Effector memory CD4-positive, alpha-beta T cell (primary cell): ENCODE data around the gene KIAA1958.

Experiments
- DNase-seq, 3 donors: peaks; one replicate each; pipeline ENCODE4 v3.0.0-alpha.2; 2020
- H3K27ac ChIP-seq: 2 replicates; pipeline ENCODE4 v1.7.0; 2013; ENCODE audit warnings: mild to moderate bottlenecking, low read length, moderate library complexity; ENCODE audit not compliant: insufficient read depth, poor library complexity, severe bottlenecking
- H3K27me3 ChIP-seq: replicated peaks from 2 replicates; pipeline ENCODE4 v1.7.0; 2013; ENCODE audit warnings: mild to moderate bottlenecking, low read length; ENCODE audit not compliant: insufficient read depth, control insufficient read depth, poor library complexity, severe bottlenecking
- H3K36me3 ChIP-seq: 2 replicates; pipeline ENCODE4 v1.7.0; 2013; ENCODE audit warnings: mild to moderate bottlenecking, low read length, moderate library complexity; ENCODE audit not compliant: control insufficient read depth, insufficient read depth
- H3K4me1 ChIP-seq: 2 replicates; pipeline ENCODE4 v1.7.0; 2013; ENCODE audit warnings: low read length, mild to moderate bottlenecking; ENCODE audit not compliant: control insufficient read depth, insufficient read depth, poor library complexity, severe bottlenecking
- H3K4me3 ChIP-seq: 2 replicates; pipeline ENCODE4 v1.7.0; 2013; ENCODE audit warnings: low read length, low read depth, mild to moderate bottlenecking; ENCODE audit not compliant: insufficient read depth, poor library complexity, severe bottlenecking
- H3K9me3 ChIP-seq: 2 replicates; pipeline ENCODE4 v1.7.0; 2013; ENCODE audit warnings: mild to moderate bottlenecking, low read length, moderate library complexity; ENCODE audit not compliant: control insufficient read depth

KIAA1958 gene

DNA sequence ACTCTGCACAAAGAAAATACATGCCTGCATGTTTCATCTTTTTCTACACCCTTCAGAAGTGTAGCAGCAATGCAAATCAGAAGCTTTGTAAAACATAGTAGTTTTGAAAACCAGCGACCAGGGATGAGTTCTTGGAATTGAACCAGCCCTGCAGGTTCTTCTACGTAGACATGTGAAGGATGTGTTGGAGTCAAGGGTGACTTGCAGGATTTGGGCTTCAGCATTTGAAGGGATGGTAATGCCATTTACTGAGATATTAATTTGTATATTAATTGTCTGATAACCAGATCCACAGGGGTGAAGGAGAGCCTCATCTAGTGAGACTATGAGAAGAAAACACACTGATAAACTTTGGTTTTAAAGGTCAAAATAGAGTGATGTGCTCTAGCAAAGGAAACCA is 72.4 kb downstream of the KIAA1958 start:
- DNase-seq: no peak
- no peak overlapping the region for H3K27ac ChIP-seq
- H3K27me3 ChIP-seq: no peaks in the 10 kb centered on the region
- no peak overlapping the region for H3K4me3 ChIP-seq
- H3K4me1 ChIP-seq: no peaks in the 10 kb centered on the region
- H3K36me3 ChIP-seq: no peaks in the 10 kb centered on the region
- H3K9me3 ChIP-seq: no peaks in the 10 kb centered on the region

DNA sequence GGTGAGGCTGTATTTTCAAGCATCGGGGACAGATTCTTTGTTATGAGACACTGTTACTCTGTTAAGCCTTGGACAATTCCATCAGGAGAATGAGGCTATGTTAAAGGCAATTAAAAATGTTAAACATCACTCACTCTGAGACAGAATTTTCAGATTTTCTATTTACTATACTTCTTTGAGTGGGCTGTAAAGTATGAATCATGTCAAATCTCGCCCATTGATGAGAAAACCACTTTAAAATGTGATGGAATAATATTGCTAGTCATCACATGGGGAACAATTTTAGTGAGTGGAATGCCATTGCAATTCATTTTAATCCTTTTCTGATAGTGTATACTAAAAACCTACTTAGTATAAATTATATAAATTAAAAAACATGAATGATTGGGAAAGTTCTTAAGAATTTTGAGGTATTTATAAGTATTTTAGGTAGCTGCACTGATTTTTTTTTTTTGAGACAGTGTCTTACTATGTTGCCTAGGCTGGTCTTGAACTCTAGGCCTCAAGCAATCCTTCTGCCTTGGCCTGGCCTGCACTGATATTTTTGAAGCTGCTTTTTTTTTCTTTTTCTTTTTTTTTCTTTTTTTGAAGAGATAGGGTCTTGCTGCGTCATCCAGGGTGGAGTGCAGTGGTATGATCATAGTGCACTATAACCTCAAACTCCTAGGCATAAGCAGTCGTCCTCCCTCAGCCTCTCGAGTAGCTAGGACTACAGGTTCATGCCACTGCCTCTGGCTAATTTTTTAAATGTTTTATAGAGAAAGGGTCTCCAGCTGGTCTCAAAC is 73.2 kb downstream of the KIAA1958 start:
- no peaks in the 10 kb centered on the region for H3K27me3 ChIP-seq
- H3K36me3 ChIP-seq: no peaks in the 10 kb centered on the region
- H3K27ac ChIP-seq: no peak overlapping the region
- no peak for DNase-seq
- H3K9me3 ChIP-seq: no peaks in the 10 kb centered on the region
- no peak overlapping the region for H3K4me3 ChIP-seq
- no peaks in the 10 kb centered on the region for H3K4me1 ChIP-seq

DNA sequence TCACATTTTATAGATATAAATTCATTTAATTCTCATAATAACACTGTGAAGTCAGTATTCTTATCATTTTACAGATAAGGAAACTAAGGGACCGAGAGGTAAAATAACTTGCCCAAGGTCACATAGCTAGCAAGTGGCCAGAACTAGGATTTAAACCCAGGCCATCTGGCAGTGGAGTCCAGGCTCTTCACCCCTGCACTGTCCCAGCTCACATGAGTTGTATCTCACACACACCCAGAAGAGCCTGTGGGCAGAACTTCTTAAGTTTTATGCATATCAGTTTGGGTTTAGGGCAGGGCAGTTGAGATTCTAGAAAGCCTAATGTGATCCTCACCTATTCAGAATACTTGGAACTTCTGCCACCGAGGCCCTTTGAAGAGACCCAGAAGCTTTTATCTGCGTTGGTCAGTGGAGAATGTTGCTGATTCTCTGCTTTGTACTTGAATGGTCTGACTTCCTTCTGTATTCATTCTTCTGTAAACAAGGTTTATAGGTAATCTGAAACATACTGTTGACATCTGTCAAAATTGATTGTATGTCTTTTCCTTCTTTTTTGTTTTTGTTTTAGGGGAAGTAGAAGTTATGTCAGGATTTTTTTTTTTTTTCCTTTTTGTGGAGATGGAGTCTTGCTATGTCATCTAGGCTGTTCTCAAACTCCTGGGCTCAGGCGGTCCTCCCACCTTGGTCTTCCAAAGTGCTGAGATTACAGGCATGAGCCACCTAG is 75.8 kb downstream of the KIAA1958 start:
- no peaks in the 10 kb centered on the region for H3K27me3 ChIP-seq
- H3K9me3 ChIP-seq: no peaks in the 10 kb centered on the region
- H3K4me3 ChIP-seq: no peak overlapping the region
- no peak overlapping the region for H3K27ac ChIP-seq
- DNase-seq: no peak
- no peaks in the 10 kb centered on the region for H3K36me3 ChIP-seq
- no peaks in the 10 kb centered on the region for H3K4me1 ChIP-seq

DNA sequence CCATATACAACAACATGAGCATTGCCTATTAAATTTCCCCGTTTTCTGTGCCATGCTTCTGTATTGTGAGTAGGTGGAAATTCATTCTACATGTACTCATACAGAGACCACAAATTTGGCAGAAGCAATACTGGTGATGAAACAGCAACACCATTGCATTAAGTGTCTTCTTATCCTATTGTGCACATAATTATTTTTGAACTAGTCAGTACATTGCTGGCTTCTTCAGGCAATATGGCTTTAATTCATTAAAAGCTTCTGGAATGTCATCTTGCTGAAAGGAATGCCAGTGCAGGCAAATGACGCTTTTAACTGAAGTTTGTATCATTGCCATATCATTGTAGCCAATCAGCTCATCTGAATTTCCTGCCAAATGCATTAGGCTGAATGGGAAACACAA is 82.6 kb downstream of the KIAA1958 start:
- Histone ChIP-seq H3K27ac (no peak overlapping the region), H3K36me3 (no peaks in the 10 kb centered on the region), H3K27me3 (no peaks in the 10 kb centered on the region), H3K9me3 (no peaks in the 10 kb centered on the region), H3K4me1 (no peaks in the 10 kb centered on the region), H3K4me3 (no peak overlapping the region)
- no peak for DNase-seq

DNA sequence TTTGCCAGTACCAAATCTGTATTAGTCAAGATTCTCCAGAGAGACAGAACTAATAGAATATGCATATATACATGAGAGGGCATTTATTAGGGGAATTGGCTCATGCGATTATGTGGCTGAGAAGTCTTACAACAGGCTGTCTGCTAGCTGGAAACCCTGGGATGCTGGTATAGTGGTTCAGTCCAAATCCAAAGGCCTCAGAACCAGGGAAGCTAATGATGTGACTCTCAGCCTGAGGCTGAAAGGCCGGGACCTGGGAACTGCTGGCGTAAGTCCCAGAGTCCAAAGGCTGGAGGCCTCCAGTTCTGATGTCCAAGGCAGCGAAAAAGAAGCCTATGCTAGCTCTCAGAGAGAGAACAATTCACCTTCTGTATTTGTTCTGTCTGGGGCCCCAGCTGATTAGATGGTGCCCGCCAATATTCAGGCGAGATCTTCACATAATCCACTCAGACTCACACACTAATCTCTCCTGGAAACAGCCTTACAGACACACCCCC is 84.1 kb downstream of the KIAA1958 start:
- no peaks in the 10 kb centered on the region for H3K4me1 ChIP-seq
- no peak overlapping the region for H3K27ac ChIP-seq
- no peaks in the 10 kb centered on the region for H3K9me3 ChIP-seq
- DNase-seq: no peak
- H3K27me3 ChIP-seq: no peaks in the 10 kb centered on the region
- H3K4me3 ChIP-seq: no peak overlapping the region
- no peaks in the 10 kb centered on the region for H3K36me3 ChIP-seq

DNA sequence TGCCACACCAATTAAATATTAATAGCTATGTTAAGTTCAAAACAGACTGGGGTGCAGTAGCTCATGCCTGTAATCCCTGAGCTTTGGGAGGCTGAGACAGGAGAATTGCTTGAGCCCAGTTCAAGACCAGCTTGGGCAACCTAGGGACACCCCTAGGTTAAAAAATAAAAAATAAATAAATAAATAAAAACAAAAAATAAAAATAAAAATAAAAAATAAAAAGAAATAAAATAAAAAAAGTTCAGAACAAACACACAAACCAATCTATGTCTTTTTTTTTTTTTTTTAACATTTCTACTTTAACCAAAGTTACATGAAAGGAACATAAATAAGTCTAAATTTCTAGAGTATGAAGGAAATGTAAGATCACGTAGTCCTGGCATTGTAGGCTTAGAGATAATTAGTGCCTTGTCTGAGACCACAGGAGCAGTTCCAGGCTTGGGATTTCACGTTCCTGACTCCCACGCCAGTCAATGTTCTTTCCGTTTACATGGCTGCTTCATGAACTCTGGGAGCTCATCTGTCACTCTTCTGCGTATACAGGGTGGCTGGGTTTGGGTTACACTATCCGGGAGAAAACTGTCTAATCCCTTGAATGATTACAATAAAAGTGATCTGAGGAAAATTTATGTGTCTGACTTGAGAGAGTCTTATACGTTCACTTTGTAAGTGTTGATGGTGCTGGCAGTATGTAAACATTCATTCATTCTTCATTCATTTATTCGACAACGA is 85.2 kb downstream of the KIAA1958 start:
- Histone ChIP-seq H3K27ac (no peak overlapping the region), H3K4me3 (no peak overlapping the region), H3K27me3 (no peaks in the 10 kb centered on the region), H3K36me3 (no peaks in the 10 kb centered on the region), H3K9me3 (no peaks in the 10 kb centered on the region), H3K4me1 (no peaks in the 10 kb centered on the region)
- DNase-seq: no peak

DNA sequence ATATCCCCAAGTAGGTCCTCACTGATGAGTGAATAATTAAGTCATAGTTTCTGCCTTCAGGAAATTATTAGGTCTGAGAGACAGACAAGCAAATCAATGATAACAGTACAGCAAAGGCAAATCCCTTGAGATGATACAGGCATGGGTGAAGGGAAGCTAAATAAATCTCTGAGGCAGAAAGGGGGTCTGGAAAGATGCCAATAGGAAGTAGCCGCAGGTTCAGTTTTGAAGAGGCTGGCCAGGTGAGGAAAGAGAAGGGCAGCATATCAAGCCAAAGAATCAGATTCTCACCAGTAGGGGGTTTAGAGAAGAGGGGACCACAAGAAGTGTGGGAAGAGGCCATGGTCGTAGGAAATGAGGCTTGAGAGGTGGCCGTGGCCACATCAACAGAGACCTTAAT is 85.8 kb downstream of the KIAA1958 start:
- Histone ChIP-seq H3K27me3 (no peaks in the 10 kb centered on the region), H3K36me3 (no peaks in the 10 kb centered on the region), H3K4me1 (no peaks in the 10 kb centered on the region), H3K27ac (no peak overlapping the region), H3K9me3 (no peaks in the 10 kb centered on the region), H3K4me3 (no peak overlapping the region)
- no peak for DNase-seq

DNA sequence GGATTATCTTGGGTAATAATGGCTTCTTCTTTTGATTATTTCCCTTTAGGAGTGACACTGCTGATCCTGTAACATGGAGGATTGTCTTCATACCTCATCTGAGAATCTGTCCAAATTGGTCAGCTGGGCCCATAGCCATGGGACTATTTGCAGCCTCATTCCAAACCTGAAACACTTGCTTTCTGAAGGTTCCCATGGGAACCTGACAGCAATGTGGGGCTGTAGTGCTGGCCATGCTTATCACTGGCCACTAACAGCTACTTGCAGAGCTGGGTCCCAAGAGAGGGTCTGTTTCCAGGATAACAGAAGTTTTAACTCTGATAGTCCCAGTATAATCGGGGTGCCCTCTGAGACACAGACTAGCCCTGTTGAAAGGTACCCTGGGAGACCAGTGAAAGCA is 87.4 kb downstream of the KIAA1958 start:
- Histone ChIP-seq H3K4me3 (no peak overlapping the region), H3K36me3 (no peaks in the 10 kb centered on the region), H3K27me3 (no peaks in the 10 kb centered on the region), H3K4me1 (no peaks in the 10 kb centered on the region), H3K27ac (no peak overlapping the region), H3K9me3 (no peaks in the 10 kb centered on the region)
- DNase-seq: no peak

DNA sequence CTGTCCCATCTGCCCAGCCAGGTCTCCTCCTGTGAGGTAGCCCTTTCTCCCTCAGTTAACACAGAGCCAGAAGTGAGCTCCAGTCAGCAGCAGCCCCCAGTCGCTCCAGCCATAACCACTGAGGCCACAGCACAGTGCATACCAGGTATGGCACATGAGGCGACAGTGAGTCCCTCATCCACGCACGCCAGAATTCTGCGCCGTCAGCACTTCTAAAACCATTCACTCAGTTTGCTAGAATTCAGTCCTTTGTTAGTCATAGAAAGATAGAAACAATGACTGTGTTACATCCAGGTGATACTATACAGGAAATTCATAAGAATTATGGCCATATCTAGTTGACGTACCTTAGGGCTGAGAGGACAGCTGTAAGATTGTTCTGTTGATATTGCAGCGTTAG is 88.5 kb downstream of the KIAA1958 start:
- Histone ChIP-seq H3K27me3 (no peaks in the 10 kb centered on the region), H3K9me3 (no peaks in the 10 kb centered on the region), H3K36me3 (no peaks in the 10 kb centered on the region), H3K4me1 (no peaks in the 10 kb centered on the region), H3K4me3 (no peak overlapping the region), H3K27ac (no peak overlapping the region)
- no peak for DNase-seq
